Measurements from ENCODE around the gene LTBP1. TPM values are rescaled to one million over a fixed set of nuclear protein-coding genes. Genes with fewer than 3 reads are reported as not detected.

LTBP1 gene
- total RNA-seq, 3 donors from 2014 or later, result 14.3 to 38.4 (median 33.6) TPM

DNA sequence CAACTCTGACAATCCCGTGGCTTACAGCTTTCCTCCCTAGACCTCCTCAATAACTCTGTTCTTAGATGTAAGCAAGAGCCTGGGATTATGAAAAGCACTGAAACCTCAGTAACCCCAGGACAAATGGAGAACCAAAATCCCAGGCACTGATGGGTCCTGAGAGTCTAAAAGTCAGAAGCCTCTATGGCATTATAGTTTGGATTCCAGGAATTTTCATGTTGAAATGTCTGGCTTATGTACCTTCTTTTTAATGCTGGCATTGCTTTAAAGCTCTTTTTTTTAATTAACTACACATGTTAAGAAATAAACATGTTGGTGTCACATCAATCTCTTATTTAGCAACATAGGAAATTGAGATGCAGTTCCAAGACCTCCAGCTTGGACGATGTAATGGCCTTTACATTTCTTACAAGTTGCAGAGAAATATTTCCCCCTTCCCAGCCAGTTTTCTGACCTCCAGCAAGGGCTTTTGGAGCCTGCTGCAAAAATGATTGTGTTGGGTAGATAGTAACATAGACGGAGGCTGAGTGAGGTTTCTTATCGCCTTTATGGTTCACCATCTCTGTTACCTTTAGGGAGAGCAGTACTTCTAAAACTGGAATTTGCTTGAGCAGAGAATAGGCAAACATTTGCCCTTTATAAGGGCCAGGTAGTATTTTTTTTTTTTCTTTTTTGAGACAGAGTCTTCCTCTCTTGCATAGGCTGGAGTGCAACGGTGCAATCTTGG lies 444.9 kb downstream of the LTBP1 start:
- Histone ChIP-seq H3K36me3 (ENCODE audit: low read depth) (no peaks in the 10 kb centered on the region), H3K9me3 (no peaks in the 10 kb centered on the region), H3K4me3 (no peak overlapping the region), H3K4me1 (ENCODE audit: low read depth) (no peaks in the 10 kb centered on the region)
- TF ChIP-seq, protein P1, sequence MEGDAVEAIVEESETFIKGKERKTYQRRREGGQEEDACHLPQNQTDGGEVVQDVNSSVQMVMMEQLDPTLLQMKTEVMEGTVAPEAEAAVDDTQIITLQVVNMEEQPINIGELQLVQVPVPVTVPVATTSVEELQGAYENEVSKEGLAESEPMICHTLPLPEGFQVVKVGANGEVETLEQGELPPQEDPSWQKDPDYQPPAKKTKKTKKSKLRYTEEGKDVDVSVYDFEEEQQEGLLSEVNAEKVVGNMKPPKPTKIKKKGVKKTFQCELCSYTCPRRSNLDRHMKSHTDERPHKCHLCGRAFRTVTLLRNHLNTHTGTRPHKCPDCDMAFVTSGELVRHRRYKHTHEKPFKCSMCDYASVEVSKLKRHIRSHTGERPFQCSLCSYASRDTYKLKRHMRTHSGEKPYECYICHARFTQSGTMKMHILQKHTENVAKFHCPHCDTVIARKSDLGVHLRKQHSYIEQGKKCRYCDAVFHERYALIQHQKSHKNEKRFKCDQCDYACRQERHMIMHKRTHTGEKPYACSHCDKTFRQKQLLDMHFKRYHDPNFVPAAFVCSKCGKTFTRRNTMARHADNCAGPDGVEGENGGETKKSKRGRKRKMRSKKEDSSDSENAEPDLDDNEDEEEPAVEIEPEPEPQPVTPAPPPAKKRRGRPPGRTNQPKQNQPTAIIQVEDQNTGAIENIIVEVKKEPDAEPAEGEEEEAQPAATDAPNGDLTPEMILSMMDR (IDR thresholded peaks at IDR 0.05), result no peak
- ATAC-seq (no peak), DNase-seq (no peak)
- intact Hi-C loops (cut with DNase I, micrococcal nuclease), result no loop called here

DNA sequence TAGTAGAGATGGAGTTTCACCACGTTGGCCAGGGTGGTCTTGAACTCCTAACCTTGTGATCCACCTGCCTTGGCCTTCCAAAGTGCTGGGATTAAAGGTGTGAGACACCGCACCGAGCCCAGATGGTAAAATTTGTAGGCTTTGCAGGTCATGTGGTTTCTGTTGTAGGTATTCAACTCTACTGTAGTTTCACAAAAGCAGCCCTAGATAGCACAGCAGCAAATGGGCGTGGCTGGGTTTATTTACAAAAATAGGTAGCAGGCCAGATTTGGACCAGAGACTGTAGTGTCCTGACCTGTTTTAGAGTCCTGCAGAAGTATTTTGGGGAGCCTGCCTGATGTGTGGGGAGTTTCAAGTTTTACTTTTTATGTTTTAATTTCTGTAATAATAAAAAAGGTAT lies 445.6 kb downstream of the LTBP1 start:
- H3K4me1 ChIP-seq (ENCODE audit: low read depth), result no peaks in the 10 kb centered on the region
- intact Hi-C loops (cut with DNase I, micrococcal nuclease), result no loop called here
- H3K4me3 ChIP-seq, result no peak overlapping the region
- no peaks in the 10 kb centered on the region for H3K9me3 ChIP-seq
- ATAC-seq (no peak), DNase-seq (peak in 1 of 3 donors; percentile 30)
- TF ChIP-seq, protein P1 (IDR thresholded peaks at IDR 0.05), result no peak
- H3K36me3 ChIP-seq (ENCODE audit: low read depth), result no peaks in the 10 kb centered on the region

- no peak for ATAC-seq
- intact Hi-C loops (cut with DNase I, micrococcal nuclease), result no loop called here
- TF ChIP-seq, protein P1 (IDR thresholded peaks at IDR 0.05), result no peak
- Histone ChIP-seq H3K4me3 (no peak overlapping the region), H3K36me3 (ENCODE audit: low read depth) (no peaks in the 10 kb centered on the region), H3K4me1 (ENCODE audit: low read depth) (no peaks in the 10 kb centered on the region), H3K9me3 (no peaks in the 10 kb centered on the region)
- DNase-seq, result no peak
Measured at GRCh38 chr2:33395034-33395433, 448.3 kb downstream of the LTBP1 start.

- Histone ChIP-seq H3K4me3 (no peak overlapping the region), H3K36me3 (ENCODE audit: low read depth) (no peaks in the 10 kb centered on the region), H3K9me3 (no peaks in the 10 kb centered on the region), H3K4me1 (ENCODE audit: low read depth) (no peaks in the 10 kb centered on the region)
- ATAC-seq (peak; percentile 56), DNase-seq (peak in 2 of 3 donors; percentile 54 to 62)
- intact Hi-C loops (cut with DNase I, micrococcal nuclease), result no loop called here
- TF ChIP-seq, protein P1 (IDR thresholded peaks at IDR 0.05), result peak; percentile 54
Measured at GRCh38 chr2:33395655-33396249, 449.0 kb downstream of the LTBP1 start.

- Histone ChIP-seq H3K36me3 (ENCODE audit: low read depth) (no peaks in the 10 kb centered on the region), H3K4me3 (no peak overlapping the region), H3K4me1 (ENCODE audit: low read depth) (no peaks in the 10 kb centered on the region), H3K9me3 (peaks cover 2% of the 10 kb centered on the region)
- DNase-seq (no peak), ATAC-seq (no peak)
- intact Hi-C loops (cut with DNase I, micrococcal nuclease), result no loop called here
- TF ChIP-seq, protein P1 (IDR thresholded peaks at IDR 0.05), result no peak
Measured at GRCh38 chr2:33404321-33404720, 457.6 kb downstream of the LTBP1 start.

All from mucosa of descending colon (tissue), 3 donors.